DND-41 (cell line): ENCODE results near the gene CDYL2.
A peak's percentile ranks its signal among the peaks of the same experiment; 100 is the strongest.

ENCODE experiments used
- EZH2 ChIP-seq: IDR thresholded peaks from 3 replicates; pipeline ENCODE4 v1.6.1; 2012; ENCODE audit warnings: borderline replicate concordance, low read depth, mild to moderate bottlenecking, moderate library complexity, low read length, inconsistent platforms; ENCODE audit not compliant: severe bottlenecking
- TF ChIP-seq, protein P1 (sequence below): IDR thresholded peaks from 2 replicates; pipeline ENCODE4 v1.5.1; 2012; ENCODE audit warnings: borderline replicate concordance, low read length, moderate library complexity, mild to moderate bottlenecking; ENCODE audit not compliant: poor library complexity, severe bottlenecking; ENCODE audit errors: extremely low read depth

DNA sequence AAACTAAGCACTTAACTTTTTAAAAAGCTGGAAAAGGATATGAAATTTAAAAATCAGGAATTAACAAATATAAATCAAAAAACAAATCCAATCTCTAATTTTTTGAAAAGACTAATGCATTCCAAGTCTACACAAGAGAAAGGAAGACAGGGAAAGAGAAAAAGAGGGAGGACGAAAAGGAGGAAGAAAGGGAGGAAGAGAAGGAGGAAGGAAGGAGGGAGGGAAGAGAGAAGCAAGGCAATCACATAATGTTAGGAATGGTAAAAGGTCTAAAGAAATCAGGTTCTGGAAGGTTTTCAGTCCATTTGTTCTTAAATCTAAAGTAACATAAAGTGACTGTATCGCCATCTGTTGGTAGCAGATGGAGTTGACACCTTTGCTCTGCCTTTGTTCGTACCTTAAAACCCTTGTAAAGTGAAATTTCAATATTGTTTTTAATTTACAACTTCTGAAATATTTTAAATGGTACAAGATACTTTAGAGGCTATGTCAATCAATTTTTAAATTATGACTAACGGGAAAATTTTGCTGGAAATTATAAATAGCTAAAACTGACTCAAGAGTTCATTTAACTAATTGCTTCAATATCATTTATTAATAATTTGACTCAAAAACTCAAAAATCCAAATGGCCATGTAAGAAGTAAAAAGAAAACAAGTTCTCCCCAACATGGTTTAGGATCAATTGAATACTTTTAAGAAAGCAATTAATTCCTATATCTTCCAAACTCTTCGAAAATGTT lies 20.4 kb upstream of the CDYL2 start:
- TF ChIP-seq, protein P1, sequence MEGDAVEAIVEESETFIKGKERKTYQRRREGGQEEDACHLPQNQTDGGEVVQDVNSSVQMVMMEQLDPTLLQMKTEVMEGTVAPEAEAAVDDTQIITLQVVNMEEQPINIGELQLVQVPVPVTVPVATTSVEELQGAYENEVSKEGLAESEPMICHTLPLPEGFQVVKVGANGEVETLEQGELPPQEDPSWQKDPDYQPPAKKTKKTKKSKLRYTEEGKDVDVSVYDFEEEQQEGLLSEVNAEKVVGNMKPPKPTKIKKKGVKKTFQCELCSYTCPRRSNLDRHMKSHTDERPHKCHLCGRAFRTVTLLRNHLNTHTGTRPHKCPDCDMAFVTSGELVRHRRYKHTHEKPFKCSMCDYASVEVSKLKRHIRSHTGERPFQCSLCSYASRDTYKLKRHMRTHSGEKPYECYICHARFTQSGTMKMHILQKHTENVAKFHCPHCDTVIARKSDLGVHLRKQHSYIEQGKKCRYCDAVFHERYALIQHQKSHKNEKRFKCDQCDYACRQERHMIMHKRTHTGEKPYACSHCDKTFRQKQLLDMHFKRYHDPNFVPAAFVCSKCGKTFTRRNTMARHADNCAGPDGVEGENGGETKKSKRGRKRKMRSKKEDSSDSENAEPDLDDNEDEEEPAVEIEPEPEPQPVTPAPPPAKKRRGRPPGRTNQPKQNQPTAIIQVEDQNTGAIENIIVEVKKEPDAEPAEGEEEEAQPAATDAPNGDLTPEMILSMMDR: peak; percentile 88
- TF ChIP-seq EZH2: no peak
